Measurements from ENCODE around the gene RGS3. TPM values are rescaled to one million over a fixed set of nuclear protein-coding genes. Genes with fewer than 3 reads are reported as not detected.
A peak's percentile ranks its signal among the peaks of the same experiment; 100 is the strongest.

RGS3 gene
- polyA plus RNA-seq, 2 of the 4 experiments (the other 2 are of a cell fraction): 19.6 to 22.9 TPM

GRCh38 chr9:113492343-113493202 lies 29.0 kb downstream of the RGS3 start:
- FAIRE-seq: no peak
- ChIA-PET CTCF (interaction anchor here (0.6 to 2.5 kb wide), 10 partner anchors 10 to 1689 kb away, joined by 3 to 9 read pairs (median 5); partner anchors contain the start of gene ALAD), POLR2A (no interaction called here)
- Histone ChIP-seq H3K4me3 (no peak overlapping the region), H3K4me2 (no peak overlapping the region), H3K9me3 (no peaks in the 10 kb centered on the region), H3K4me1 (no peaks in the 10 kb centered on the region), H3K27ac (no peak overlapping the region)
- WGBS (ENCODE audit: missing lambda C conversion rate): 74% methylated on average over 11 of the region's 11 CpGs
- DNase-seq (ENCODE audit: low read depth in 1 of 2, low spot score in 1 of 2): no peak
- TF ChIP-seq MAZ (IDR thresholded peaks at IDR 0.05; ENCODE audit: borderline replicate concordance, low read depth, low read length): no peak
- no peak for TF ChIP-seq MAFK (IDR thresholded peaks at IDR 0.05; ENCODE audit: partially characterized antibody)
- no peak for TF ChIP-seq BCL3 (IDR thresholded peaks at IDR 0.05)
- ATAC-seq: no peak

GRCh38 chr9:113493203-113493520 lies 29.6 kb downstream of the RGS3 start:
- H3K9me3 ChIP-seq: no peaks in the 10 kb centered on the region
- no peak overlapping the region for H3K27ac ChIP-seq
- no peak for TF ChIP-seq FOXS1 (CRISPR knock-in tag; IDR thresholded peaks at IDR 0.05)
- peak; percentile 74 for TF ChIP-seq MAFK (IDR thresholded peaks at IDR 0.05; ENCODE audit: partially characterized antibody)
- H3K4me3 ChIP-seq: no peak overlapping the region
- FAIRE-seq (no peak), ATAC-seq (no peak), DNase-seq (ENCODE audit: low read depth in 1 of 2, low spot score in 1 of 2) (no peak)
- CTCF ChIA-PET: interaction anchor here (0.6 to 2.5 kb wide), 12 partner anchors 9 to 1690 kb away, joined by 3 to 9 read pairs (median 4); partner anchors contain the start of gene ALAD
- POLR2A ChIA-PET: no interaction called here
- H3K4me1 ChIP-seq: no peaks in the 10 kb centered on the region
- H3K4me2 ChIP-seq: no peak overlapping the region

- no peak for ATAC-seq
- Histone ChIP-seq H3K4me3 (no peak overlapping the region), H3K4me2 (no peak overlapping the region), H3K9me3 (no peaks in the 10 kb centered on the region), H3K27ac (no peak overlapping the region), H3K4me1 (no peaks in the 10 kb centered on the region)
- 82% methylated on average over 3 of the region's 3 CpGs for WGBS (ENCODE audit: missing lambda C conversion rate)
- ChIA-PET CTCF (interaction anchor here (0.6 to 2.5 kb wide), 9 partner anchors 12 to 163 kb away, joined by 3 to 10 read pairs (median 3); no protein-coding TSS in a partner anchor), POLR2A (no interaction called here)
- no peak for DNase-seq (ENCODE audit: low read depth in 1 of 2, low spot score in 1 of 2)
- TF ChIP-seq MAFK (IDR thresholded peaks at IDR 0.05; ENCODE audit: partially characterized antibody) (peak; percentile 67), HDAC2 (IDR thresholded peaks at IDR 0.05) (no peak), RNF2 (IDR thresholded peaks at IDR 0.05; ENCODE audit: borderline replicate concordance, low read depth) (no peak)
- no peak for FAIRE-seq
Observed at GRCh38 chr9:113495526-113495925, 32.0 kb downstream of the RGS3 start.

- ATAC-seq: no peak
- no peak for FAIRE-seq
- H3K4me3 ChIP-seq: no peak overlapping the region
- no peaks in the 10 kb centered on the region for H3K4me1 ChIP-seq
- no peak for TF ChIP-seq RFX5 (IDR thresholded peaks at IDR 0.05)
- no peak for TF ChIP-seq RCOR1 (IDR thresholded peaks at IDR 0.05; ENCODE audit: low read depth, low read length)
- no peak for TF ChIP-seq FOSL2 (IDR thresholded peaks at IDR 0.05)
- no peak for TF ChIP-seq FOSL2 (CRISPR knock-in tag; IDR thresholded peaks at IDR 0.05)
- TF ChIP-seq EP300 (IDR thresholded peaks at IDR 0.05): no peak
- no peak for TF ChIP-seq ATOH8 (CRISPR knock-in tag; IDR thresholded peaks at IDR 0.05; ENCODE audit: low read depth)
- TF ChIP-seq RNF2 (IDR thresholded peaks at IDR 0.05; ENCODE audit: borderline replicate concordance, low read depth): no peak
- TF ChIP-seq HOXB13 (CRISPR knock-in tag; IDR thresholded peaks at IDR 0.05; ENCODE audit: low read depth): no peak
- TF ChIP-seq NPAS2 (CRISPR knock-in tag; IDR thresholded peaks at IDR 0.05; ENCODE audit: borderline replicate concordance): no peak
- TF ChIP-seq FOSB (CRISPR knock-in tag; IDR thresholded peaks at IDR 0.05): no peak
- TF ChIP-seq MAFK (IDR thresholded peaks at IDR 0.05; ENCODE audit: partially characterized antibody): no peak
- TF ChIP-seq EHMT2 (IDR thresholded peaks at IDR 0.05; ENCODE audit: low read depth): no peak
- no peak for TF ChIP-seq POLR2AphosphoS2 (conservative IDR thresholded peaks at IDR 0.05; ENCODE audit: low read length)
- TF ChIP-seq BHLHE40 (IDR thresholded peaks at IDR 0.05; ENCODE audit: low read depth, low read length): no peak
- no peak for TF ChIP-seq ELK1 (IDR thresholded peaks at IDR 0.05; ENCODE audit: low read depth, low read length)
- no peak for TF ChIP-seq GATA3 (IDR thresholded peaks at IDR 0.05; ENCODE audit: borderline replicate concordance)
- TF ChIP-seq CEBPB (IDR thresholded peaks at IDR 0.05): no peak
- no peak for TF ChIP-seq USF2 (IDR thresholded peaks at IDR 0.05)
- no peak for TF ChIP-seq PHF8 (IDR thresholded peaks at IDR 0.05; ENCODE audit: borderline replicate concordance, low read depth)
- H3K27ac ChIP-seq: no peak overlapping the region
- no peak for DNase-seq (ENCODE audit: low read depth in 1 of 2, low spot score in 1 of 2)
- H3K4me2 ChIP-seq: no peak overlapping the region
- POLR2A ChIA-PET: no interaction called here
- CTCF ChIA-PET: interaction anchor here (1.0 to 1.4 kb wide), 3 partner anchors 8 to 158 kb away, joined by 3 to 4 read pairs (median 3); no protein-coding TSS in a partner anchor
- WGBS (ENCODE audit: missing lambda C conversion rate): 100% methylated on average over 7 of the region's 9 CpGs
- no peaks in the 10 kb centered on the region for H3K9me3 ChIP-seq
Observed at GRCh38 chr9:113497051-113497450, 33.5 kb downstream of the RGS3 start.

Data from A549 (cell line).